GM12878 (cell line): ENCODE data around the gene GALK2.

Experiments
- CHD2 ChIP-seq: IDR thresholded peaks from 2 replicates; pipeline ENCODE4 v1.6.1; 2011; ENCODE audit warnings: low read depth, low read length, improper control_type of control experiment, borderline replicate concordance
- CTCF ChIP-seq, 3 experiments: IDR thresholded peaks in 2 of 3; conservative IDR thresholded peaks in 1 of 3; 2 replicates each; pipeline ENCODE4 v1.5.1; 2011; ENCODE audit warnings: low read depth in 3 of 3, low read length in 3 of 3, mild to moderate bottlenecking in 3 of 3, control low read depth in 2 of 3, moderate library complexity in 2 of 3, inconsistent platforms in 1 of 3, mixed read lengths in 1 of 3; ENCODE audit not compliant: control insufficient read depth in 2 of 3, insufficient read depth in 1 of 3; ENCODE audit errors: extremely low read depth in 1 of 3
- RAD51 ChIP-seq: fragments of 450-650 bp; IDR thresholded peaks from 2 replicates; pipeline ENCODE4 v1.6.1; 2016; ENCODE audit warnings: moderate library complexity, mild to moderate bottlenecking, inconsistent platforms
- SMC3 ChIP-seq: IDR thresholded peaks from 2 replicates; pipeline ENCODE4 v1.6.1; 2011; ENCODE audit warnings: low read length, improper control_type of control experiment, borderline replicate concordance
- ZBTB33 ChIP-seq: fragments of 450-650 bp; IDR thresholded peaks from 2 replicates; pipeline ENCODE4 v1.6.1; 2017; ENCODE audit warnings: mild to moderate bottlenecking
- ZNF207 ChIP-seq: fragments of 450-650 bp; IDR thresholded peaks from 2 replicates; pipeline ENCODE4 v1.6.1; 2014; ENCODE audit warnings: antibody characterized with exemption, mild to moderate bottlenecking, borderline replicate concordance

- TF ChIP-seq ZBTB33 (no peak), RAD51 (no peak), CTCF (IDR thresholded peaks at IDR 0.05 in 2 of 3, conservative IDR thresholded peaks at IDR 0.05 in 1 of 3; ENCODE audit: control insufficient read depth in 2 of 3, extremely low read depth in 1 of 3, insufficient read depth in 1 of 3, low read depth in 3 of 3, low read length in 3 of 3) (no peak), CHD2 (no peak), SMC3 (no peak), ZNF207 (no peak)
These were observed 47.4 kb upstream of the GALK2 start for GRCh38 chr15:49122541-49123062.
